Islet of Langerhans (tissue), 1 donor: ENCODE results near the gene CYB5RL.
"Not testable (repeated sequence)": the region's sequence is repeated elsewhere in the genome, so short reads cannot be mapped to it uniquely, and the experiment has no call there.

Experiments
- FAIRE-seq: peaks from one replicate; lab custom pipeline; 2011; peaks lifted over from hg19 to GRCh38; lab: Jason Lieb, UNC

The CYB5RL gene

GRCh38 chr1:54199765-54200518, at the start of gene CYB5RL, which contains the start of gene MRPL37:
TSS of gene CYB5RL (minus strand) at chr1:54200030. CDS start at chr1:54195616, 4,414 bp downstream.
TSS of gene MRPL37 (plus strand) at chr1:54200167. CDS start at chr1:54200244, 77 bp downstream.
- peak; percentile 95 for FAIRE-seq

GRCh38 chr1:54248966-54249365, 49.1 kb upstream of the CYB5RL start:
- no peak for FAIRE-seq

GRCh38 chr1:54247863-54248515, 48.2 kb upstream of the CYB5RL start:
- FAIRE-seq, result no peak

- no peak for FAIRE-seq
Observed at GRCh38 chr1:54246116-54246721, 46.4 kb upstream of the CYB5RL start.

- FAIRE-seq, result no peak
Observed at GRCh38 chr1:54245501-54245900, 45.7 kb upstream of the CYB5RL start.

GRCh38 chr1:54244655-54245054, 44.8 kb upstream of the CYB5RL start:
- no peak for FAIRE-seq

- no peak for FAIRE-seq
Observed at GRCh38 chr1:54243022-54243421, 43.2 kb upstream of the CYB5RL start.

GRCh38 chr1:54241364-54241763, 41.5 kb upstream of the CYB5RL start:
- FAIRE-seq, result no peak

- FAIRE-seq, result no peak
Observed at GRCh38 chr1:54240741-54241335, 41.0 kb upstream of the CYB5RL start.

GRCh38 chr1:54239631-54240031, 39.8 kb upstream of the CYB5RL start:
- no peak for FAIRE-seq

- no peak for FAIRE-seq
Observed at GRCh38 chr1:54239035-54239383, 39.2 kb upstream of the CYB5RL start.

- FAIRE-seq, result no peak
Observed at GRCh38 chr1:54238353-54239034, 38.7 kb upstream of the CYB5RL start.

- FAIRE-seq, result no peak
Observed at GRCh38 chr1:54237586-54237985, 37.8 kb upstream of the CYB5RL start.

- no peak for FAIRE-seq
Observed at GRCh38 chr1:54234284-54234683, 34.5 kb upstream of the CYB5RL start.

- not testable (repeated sequence) for FAIRE-seq
Observed at GRCh38 chr1:54233196-54233595, 33.4 kb upstream of the CYB5RL start.

GRCh38 chr1:54230507-54231339, 30.9 kb upstream of the CYB5RL start:
- FAIRE-seq, result no peak

GRCh38 chr1:54229281-54229891, 29.6 kb upstream of the CYB5RL start:
- no peak for FAIRE-seq

GRCh38 chr1:54228638-54229079, 28.8 kb upstream of the CYB5RL start:
- no peak for FAIRE-seq

GRCh38 chr1:54227891-54228310, 28.1 kb upstream of the CYB5RL start:
- no peak for FAIRE-seq

- no peak for FAIRE-seq
Observed at GRCh38 chr1:54227091-54227602, 27.3 kb upstream of the CYB5RL start.
